Measurements from ENCODE around the gene HRG.
"Not testable (repeated sequence)": the region's sequence is repeated elsewhere in the genome, so short reads cannot be mapped to it uniquely, and the experiment has no call there.

HRG gene

GRCh38 chr3:186680869-186681268, 15.1 kb downstream of the HRG start:
- no peak for TF ChIP-seq CTCF (IDR thresholded peaks at IDR 0.05; ENCODE audit: low read depth, low read length)
- no peak overlapping the region for H3K4me3 ChIP-seq (ENCODE audit: low read depth, low read length)

GRCh38 chr3:186682812-186683211, 17.0 kb downstream of the HRG start:
- H3K4me3 ChIP-seq (ENCODE audit: low read depth, low read length): no peak overlapping the region
- TF ChIP-seq CTCF (IDR thresholded peaks at IDR 0.05; ENCODE audit: low read depth, low read length): no peak

- no peak overlapping the region for H3K4me3 ChIP-seq (ENCODE audit: low read depth, low read length)
- no peak for TF ChIP-seq CTCF (IDR thresholded peaks at IDR 0.05; ENCODE audit: low read depth, low read length)
Measured at GRCh38 chr3:186683979-186684378, 18.2 kb downstream of the HRG start.

- H3K4me3 ChIP-seq (ENCODE audit: low read depth, low read length): not testable (repeated sequence)
Measured at GRCh38 chr3:186686475-186686874, 20.7 kb downstream of the HRG start.

GRCh38 chr3:186687120-186687651, 21.4 kb downstream of the HRG start:
- H3K4me3 ChIP-seq (ENCODE audit: low read depth, low read length): no peak overlapping the region
- TF ChIP-seq CTCF (IDR thresholded peaks at IDR 0.05; ENCODE audit: low read depth, low read length): no peak

- not testable (repeated sequence) for H3K4me3 ChIP-seq (ENCODE audit: low read depth, low read length)
Measured at GRCh38 chr3:186690304-186690703, 24.5 kb downstream of the HRG start.

- H3K4me3 ChIP-seq (ENCODE audit: low read depth, low read length): no peak overlapping the region
- no peak for TF ChIP-seq CTCF (IDR thresholded peaks at IDR 0.05; ENCODE audit: low read depth, low read length)
Measured at GRCh38 chr3:186691676-186692075, 25.9 kb downstream of the HRG start.

- H3K4me3 ChIP-seq (ENCODE audit: low read depth, low read length): no peak overlapping the region
- TF ChIP-seq CTCF (IDR thresholded peaks at IDR 0.05; ENCODE audit: low read depth, low read length): no peak
Measured at GRCh38 chr3:186693843-186694242, 28.0 kb downstream of the HRG start.

Measured in WI38 (cell line).